DND-41 (cell line): ENCODE data around the gene PLA2G2F.

Experiments
- ATAC-seq: fragments of 200-7000 bp; cut with Tn5 transposase; 3 replicates; pipeline ENCODE4 v1.9.1; 2021; ENCODE audit warnings: low read depth; ENCODE audit not compliant: insufficient read depth
- DNase-seq: peaks from one replicate; pipeline ENCODE4 v3.0.0-alpha.2; 2020
- H2AFZ ChIP-seq: 2 replicates; pipeline ENCODE4 v1.6.0; 2012; ENCODE audit warnings: low read depth, low read length
- H3K27ac ChIP-seq: 2 replicates; pipeline ENCODE4 v1.5.1; 2012; ENCODE audit warnings: low read length, inconsistent platforms
- H3K27me3 ChIP-seq: fragments of 200-600 bp; sonication (generic); 2 replicates; pipeline ENCODE4 v1.6.0; 2012; ENCODE audit warnings: low read length, mild to moderate bottlenecking, inconsistent platforms; ENCODE audit not compliant: insufficient read depth, poor library complexity
- H3K36me3 ChIP-seq: 2 replicates; pipeline ENCODE4 v1.5.1; 2012; ENCODE audit warnings: low read length, inconsistent platforms; ENCODE audit not compliant: insufficient read depth
- H3K4me1 ChIP-seq: 2 replicates; pipeline ENCODE4 v1.5.1; 2012; ENCODE audit warnings: mild to moderate bottlenecking, low read length; ENCODE audit not compliant: insufficient read depth
- H3K4me2 ChIP-seq: 2 replicates; pipeline ENCODE4 v1.6.0; 2012; ENCODE audit warnings: mild to moderate bottlenecking, moderate library complexity, low read length, inconsistent platforms; ENCODE audit not compliant: insufficient read depth
- H3K4me3 ChIP-seq, 2 experiments: fragments of 200-600 bp in 1 of 2; shearing (Covaris generic) in 1 of 2; 2 replicates each; pipeline ENCODE4 v1.5.1; 2012 to 2016; ENCODE audit warnings: inconsistent platforms in 2 of 2, low read length in 2 of 2, mild to moderate bottlenecking in 2 of 2, low read depth in 1 of 2, moderate library complexity in 1 of 2
- H3K79me2 ChIP-seq: 2 replicates; pipeline ENCODE4 v1.6.0; 2012; ENCODE audit warnings: low read length, inconsistent platforms; ENCODE audit not compliant: insufficient read depth
- H3K9ac ChIP-seq: 2 replicates; pipeline ENCODE4 v1.6.0; 2012; ENCODE audit warnings: low read depth, mild to moderate bottlenecking, inconsistent platforms, low read length, moderate library complexity
- H3K9me3 ChIP-seq: 2 replicates; pipeline ENCODE4 v1.5.1; 2012; ENCODE audit warnings: low read length, moderate library complexity, mild to moderate bottlenecking, inconsistent platforms; ENCODE audit not compliant: insufficient read depth, severe bottlenecking
- H4K20me1 ChIP-seq: 2 replicates; pipeline ENCODE4 v1.6.0; 2012; ENCODE audit warnings: low read length; ENCODE audit not compliant: insufficient read depth
- EZH2 ChIP-seq: IDR thresholded peaks from 3 replicates; pipeline ENCODE4 v1.6.1; 2012; ENCODE audit warnings: borderline replicate concordance, low read depth, mild to moderate bottlenecking, moderate library complexity, low read length, inconsistent platforms; ENCODE audit not compliant: severe bottlenecking
- TF ChIP-seq, protein P1 (sequence below): IDR thresholded peaks from 2 replicates; pipeline ENCODE4 v1.5.1; 2012; ENCODE audit warnings: borderline replicate concordance, low read length, moderate library complexity, mild to moderate bottlenecking; ENCODE audit not compliant: poor library complexity, severe bottlenecking; ENCODE audit errors: extremely low read depth

The PLA2G2F gene

DNA sequence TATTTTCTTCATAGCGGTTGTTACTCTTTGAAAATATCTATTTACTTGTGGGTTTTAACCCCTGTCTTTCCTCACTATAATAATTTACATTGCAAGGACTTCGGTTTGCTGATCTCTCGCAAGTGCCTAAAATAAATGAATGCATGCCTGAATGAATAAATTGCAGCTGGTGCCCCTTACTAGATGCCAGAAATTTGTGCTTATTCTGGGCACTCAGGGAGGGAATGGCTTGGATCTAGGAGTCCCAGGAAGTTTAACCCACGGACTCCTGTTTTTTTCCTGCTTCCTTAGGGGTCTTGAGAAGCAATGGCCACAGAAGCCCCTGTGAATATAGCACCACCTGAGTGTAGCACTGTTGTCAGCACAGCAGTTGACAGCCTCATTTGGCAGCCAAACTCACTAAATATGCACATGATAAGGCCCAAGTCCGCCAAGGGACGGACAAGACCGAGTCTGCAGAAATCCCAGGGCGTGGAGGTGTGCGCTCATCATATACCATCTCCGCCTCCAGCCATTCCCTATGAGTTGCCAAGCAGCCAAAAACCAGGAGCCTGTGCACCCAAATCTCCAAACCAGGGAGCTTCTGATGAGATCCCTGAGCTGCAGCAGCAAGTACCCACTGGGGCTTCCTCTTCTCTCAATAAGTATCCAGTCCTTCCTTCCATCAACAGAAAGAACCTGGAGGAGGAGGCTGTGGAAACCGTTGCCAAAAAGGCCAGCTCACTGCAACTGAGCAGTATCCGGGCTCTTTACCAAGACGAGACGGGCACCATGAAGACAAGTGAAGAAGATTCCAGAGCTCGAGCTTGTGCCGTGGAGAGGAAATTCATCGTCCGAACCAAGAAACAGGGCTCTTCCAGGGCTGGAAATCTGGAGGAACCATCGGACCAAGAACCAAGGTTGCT, 51.4 kb downstream of the PLA2G2F start:
- H4K20me1 ChIP-seq, result no peaks in the 10 kb centered on the region
- no peak overlapping the region for H3K27ac ChIP-seq
- DNase-seq (no peak), ATAC-seq (no peak)
- no peak overlapping the region for H3K9ac ChIP-seq
- H3K4me2 ChIP-seq, result no peak overlapping the region
- peaks cover 37% of the 10 kb centered on the region for H3K4me1 ChIP-seq
- no peaks in the 10 kb centered on the region for H3K79me2 ChIP-seq
- no peak for TF ChIP-seq EZH2
- TF ChIP-seq, protein P1, sequence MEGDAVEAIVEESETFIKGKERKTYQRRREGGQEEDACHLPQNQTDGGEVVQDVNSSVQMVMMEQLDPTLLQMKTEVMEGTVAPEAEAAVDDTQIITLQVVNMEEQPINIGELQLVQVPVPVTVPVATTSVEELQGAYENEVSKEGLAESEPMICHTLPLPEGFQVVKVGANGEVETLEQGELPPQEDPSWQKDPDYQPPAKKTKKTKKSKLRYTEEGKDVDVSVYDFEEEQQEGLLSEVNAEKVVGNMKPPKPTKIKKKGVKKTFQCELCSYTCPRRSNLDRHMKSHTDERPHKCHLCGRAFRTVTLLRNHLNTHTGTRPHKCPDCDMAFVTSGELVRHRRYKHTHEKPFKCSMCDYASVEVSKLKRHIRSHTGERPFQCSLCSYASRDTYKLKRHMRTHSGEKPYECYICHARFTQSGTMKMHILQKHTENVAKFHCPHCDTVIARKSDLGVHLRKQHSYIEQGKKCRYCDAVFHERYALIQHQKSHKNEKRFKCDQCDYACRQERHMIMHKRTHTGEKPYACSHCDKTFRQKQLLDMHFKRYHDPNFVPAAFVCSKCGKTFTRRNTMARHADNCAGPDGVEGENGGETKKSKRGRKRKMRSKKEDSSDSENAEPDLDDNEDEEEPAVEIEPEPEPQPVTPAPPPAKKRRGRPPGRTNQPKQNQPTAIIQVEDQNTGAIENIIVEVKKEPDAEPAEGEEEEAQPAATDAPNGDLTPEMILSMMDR, result no peak
- peaks cover 2% of the 10 kb centered on the region for H3K27me3 ChIP-seq
- H3K36me3 ChIP-seq, result no peaks in the 10 kb centered on the region
- no peak overlapping the region for H3K4me3 ChIP-seq
- no peaks in the 10 kb centered on the region for H3K9me3 ChIP-seq
- no peak overlapping the region for H2AFZ ChIP-seq

DNA sequence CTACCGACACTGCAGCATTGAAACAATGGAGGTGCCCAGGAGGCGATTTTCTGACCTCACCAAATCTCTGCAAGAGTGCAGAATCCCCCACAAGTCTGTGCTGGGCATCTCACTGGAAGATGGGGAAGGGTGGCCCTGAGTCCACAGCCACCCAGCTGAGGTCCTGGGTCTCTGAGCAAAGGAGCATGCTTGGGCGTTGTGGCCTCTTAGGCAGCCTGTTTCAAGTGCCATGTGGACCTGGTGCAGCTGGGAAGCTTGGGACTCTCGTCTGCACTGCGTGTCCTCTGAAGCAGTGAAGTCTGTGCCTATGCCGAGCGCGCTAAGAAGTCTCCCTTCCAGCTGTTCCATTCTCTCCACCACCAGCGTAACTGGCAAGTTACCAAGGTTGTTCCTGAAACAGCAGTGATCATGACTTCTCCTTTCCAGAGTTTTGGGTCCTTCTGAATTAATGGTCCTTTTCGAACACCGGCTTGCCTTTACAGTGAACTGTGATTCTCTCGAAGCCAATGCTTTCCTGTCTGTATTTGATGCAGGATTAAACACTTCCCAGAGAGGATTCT, 52.2 kb downstream of the PLA2G2F start:
- no peaks in the 10 kb centered on the region for H3K79me2 ChIP-seq
- peaks cover 29% of the 10 kb centered on the region for H3K4me1 ChIP-seq
- H3K4me2 ChIP-seq, result no peak overlapping the region
- no peak overlapping the region for H3K4me3 ChIP-seq
- H3K9ac ChIP-seq, result no peak overlapping the region
- H3K9me3 ChIP-seq, result no peaks in the 10 kb centered on the region
- H2AFZ ChIP-seq, result no peak overlapping the region
- TF ChIP-seq EZH2, result no peak
- TF ChIP-seq, protein P1, result no peak
- H3K36me3 ChIP-seq, result no peaks in the 10 kb centered on the region
- ATAC-seq (no peak), DNase-seq (no peak)
- peaks cover 2% of the 10 kb centered on the region for H3K27me3 ChIP-seq
- no peak overlapping the region for H3K27ac ChIP-seq
- no peaks in the 10 kb centered on the region for H4K20me1 ChIP-seq

DNA sequence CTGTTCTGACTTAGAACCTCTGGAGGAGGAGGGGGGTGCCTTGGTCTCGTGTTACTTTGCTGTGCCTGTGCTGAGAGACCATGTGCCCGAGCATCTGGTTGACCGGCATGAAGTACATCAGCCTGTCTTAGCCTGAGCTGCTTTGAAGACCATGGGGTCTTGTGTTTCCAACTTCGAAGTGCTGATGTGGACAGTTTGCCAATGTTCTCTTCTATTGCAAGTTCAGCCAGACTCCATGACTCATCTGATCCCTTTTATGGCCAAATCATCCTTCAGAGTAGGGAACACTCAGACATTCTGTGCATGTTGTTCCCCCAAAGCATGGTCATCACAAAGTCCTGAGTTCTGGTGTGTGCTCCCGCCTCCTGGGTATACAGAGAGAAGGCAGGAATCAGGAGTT, 53.2 kb downstream of the PLA2G2F start:
- ATAC-seq (no peak), DNase-seq (no peak)
- H2AFZ ChIP-seq, result no peak overlapping the region
- H3K4me1 ChIP-seq, result peaks cover 19% of the 10 kb centered on the region
- H3K27ac ChIP-seq, result no peak overlapping the region
- no peaks in the 10 kb centered on the region for H3K79me2 ChIP-seq
- no peaks in the 10 kb centered on the region for H3K36me3 ChIP-seq
- TF ChIP-seq, protein P1, result no peak
- no peak for TF ChIP-seq EZH2
- no peaks in the 10 kb centered on the region for H3K9me3 ChIP-seq
- H3K4me2 ChIP-seq, result no peak overlapping the region
- H3K9ac ChIP-seq, result no peak overlapping the region
- H3K4me3 ChIP-seq, result no peak overlapping the region
- H4K20me1 ChIP-seq, result no peaks in the 10 kb centered on the region
- H3K27me3 ChIP-seq, result peaks cover 2% of the 10 kb centered on the region
